Stimulated activated CD4-positive, alpha-beta T cell treated with anti-CD3 and anti-CD28 coated beads, Interleukin-4, amount 100 ng/mL, for 48 hours (primary cell): ENCODE measurements around the gene TEX9.
"Not testable (repeated sequence)": the region's sequence is repeated elsewhere in the genome, so short reads cannot be mapped to it uniquely, and the experiment has no call there.

ENCODE experiments used
- DNase-seq, 2 donors: peaks; one replicate each; pipeline ENCODE4 v3.0.0-alpha.2; 2020; ENCODE audit warnings: low read depth in 2 of 2

The TEX9 gene

DNA sequence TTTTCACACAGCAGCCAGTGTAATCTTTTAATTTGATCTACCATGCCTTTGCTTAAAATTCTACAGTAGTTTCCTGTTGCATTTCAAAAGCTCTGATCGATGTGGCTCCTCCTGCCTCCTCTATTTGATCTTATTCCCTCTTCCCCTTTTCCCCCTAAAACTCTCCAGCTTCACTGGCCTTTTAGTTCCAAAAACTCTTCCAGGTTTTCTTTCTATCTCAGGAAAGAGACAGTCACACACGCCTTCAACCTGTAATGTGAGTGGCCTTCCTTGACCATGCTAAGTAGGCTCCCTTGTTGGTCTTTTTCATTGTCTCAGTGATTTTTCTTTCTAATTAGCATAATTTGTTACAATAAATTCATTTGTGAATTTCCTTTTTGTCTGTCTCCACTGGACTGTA, 985 bp downstream of the TEX9 start:
- no peak for DNase-seq

DNA sequence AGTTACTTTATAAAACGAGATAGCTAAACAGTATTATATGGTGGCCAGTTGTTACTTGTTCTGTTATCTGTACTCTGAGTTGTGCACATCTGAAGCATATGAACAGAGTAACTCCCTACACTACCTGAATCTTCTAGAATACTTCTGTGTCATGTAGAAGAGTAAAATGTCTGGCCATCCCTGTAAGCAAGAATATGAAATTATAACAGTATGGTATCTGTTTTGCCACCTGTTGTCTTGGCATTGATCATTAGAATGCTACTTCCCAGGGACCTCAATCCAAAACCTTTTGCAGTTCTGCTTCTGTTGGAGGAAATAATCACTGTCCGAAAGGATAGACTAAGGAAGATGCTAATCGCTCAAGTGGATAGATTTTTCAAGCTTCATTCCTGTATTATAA, 1.9 kb downstream of the TEX9 start:
- DNase-seq: no peak

DNA sequence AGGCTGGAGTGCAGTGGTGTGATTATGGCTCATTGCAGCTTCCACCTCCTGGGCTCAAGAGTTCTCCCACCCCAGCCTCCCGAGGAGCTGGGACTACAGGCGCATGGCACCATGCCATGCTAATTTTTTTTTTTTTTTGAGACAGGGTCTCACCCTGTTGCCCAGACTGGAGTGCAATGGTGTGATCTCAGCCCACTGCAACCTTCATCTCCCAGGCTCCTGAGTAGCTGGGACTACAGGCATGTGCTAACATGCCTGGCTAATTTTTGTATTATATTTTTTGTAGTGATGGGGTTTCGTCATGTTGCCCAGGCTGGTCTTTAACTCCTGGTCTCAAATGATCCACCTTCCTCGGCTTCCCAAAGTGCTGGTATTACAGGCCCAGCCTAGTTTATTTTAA, 4.0 kb downstream of the TEX9 start:
- no peak for DNase-seq

DNA sequence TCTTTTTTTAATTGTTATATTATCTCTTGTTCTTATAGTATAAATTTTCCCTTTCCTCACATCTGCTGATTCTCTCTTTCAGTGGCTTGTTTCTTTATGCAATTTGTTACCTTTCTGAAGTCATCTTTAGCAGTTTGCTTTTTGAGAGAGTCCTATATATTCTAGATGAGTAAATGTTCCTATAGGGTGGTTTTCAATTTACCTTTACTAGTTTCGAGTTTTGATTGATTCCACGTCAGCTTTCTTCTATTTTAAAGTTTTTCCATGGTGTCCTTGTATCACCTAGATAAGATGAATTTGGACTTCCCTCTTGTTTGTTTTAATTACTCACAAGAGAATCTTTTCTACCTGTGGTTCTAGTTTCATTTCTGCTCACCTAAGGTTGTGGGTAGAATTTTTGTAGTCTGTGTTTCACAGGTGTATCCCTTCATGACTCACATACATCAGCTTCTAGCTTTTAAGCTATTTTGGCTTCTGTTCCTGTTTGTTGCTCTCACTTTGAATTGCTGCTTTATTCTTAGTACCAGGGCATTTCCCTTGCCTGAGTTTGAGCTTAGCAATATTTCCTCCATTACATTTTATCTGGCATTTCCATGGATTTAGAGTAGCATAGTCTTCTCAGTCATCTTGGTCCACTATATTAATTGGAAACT, 6.4 kb downstream of the TEX9 start:
- DNase-seq: no peak

DNA sequence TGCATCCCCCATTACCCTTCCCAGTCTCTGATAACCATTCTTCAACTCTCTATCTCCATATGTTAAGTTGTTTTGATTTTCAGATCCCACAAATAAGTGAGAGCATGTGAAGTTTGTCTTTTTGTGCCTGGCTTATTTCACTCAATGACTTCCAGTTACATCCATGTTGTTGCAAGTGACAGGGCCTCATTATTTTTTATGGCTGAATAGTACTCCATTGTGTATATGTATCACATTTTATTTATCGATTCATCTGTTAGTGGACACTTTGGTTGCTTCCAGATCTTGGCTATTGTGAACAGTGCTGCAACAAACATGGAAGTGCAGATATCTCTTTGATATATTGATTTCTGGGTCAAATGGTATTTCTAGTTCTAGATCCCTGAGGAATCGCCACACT, 9.5 kb downstream of the TEX9 start:
- not testable (repeated sequence) for DNase-seq

DNA sequence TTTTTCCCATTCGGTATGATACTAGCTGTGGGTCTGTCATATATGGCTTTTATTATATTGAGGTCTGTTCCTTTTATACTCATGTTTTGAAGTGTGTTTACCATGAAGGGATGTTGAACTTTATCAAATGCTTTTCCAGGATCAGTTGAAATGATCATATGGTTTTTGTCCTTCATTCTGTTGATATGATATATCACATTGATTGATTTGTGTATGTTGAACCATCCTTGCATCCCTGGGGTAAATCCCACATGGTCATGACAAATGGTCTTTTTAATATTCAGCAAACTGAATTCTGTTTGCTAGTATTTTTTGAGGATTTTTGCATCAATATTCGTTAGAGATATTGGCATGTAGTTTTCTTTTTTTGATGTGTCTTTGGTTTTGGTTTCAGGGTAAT, 12.6 kb downstream of the TEX9 start:
- not testable (repeated sequence) for DNase-seq

DNA sequence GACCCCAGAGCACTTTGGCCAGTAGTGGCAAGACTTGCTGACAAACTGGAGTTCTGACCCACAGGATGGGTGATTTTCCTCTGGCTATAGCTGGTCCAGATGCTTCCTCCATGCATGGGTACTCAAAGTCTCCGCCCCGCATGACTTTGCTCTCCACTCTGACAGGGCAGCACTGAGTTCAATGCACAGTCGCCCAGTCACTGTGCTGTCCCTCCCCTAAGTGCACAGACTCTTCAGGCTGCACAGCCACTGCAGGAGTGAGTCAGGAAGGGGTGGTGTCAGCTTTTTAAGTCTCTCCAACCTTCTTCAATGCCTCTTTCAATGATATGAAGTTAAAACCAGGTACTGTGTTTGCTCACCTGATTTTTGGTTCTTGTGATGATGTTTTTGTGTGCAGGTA, 17.8 kb downstream of the TEX9 start:
- no peak for DNase-seq

DNA sequence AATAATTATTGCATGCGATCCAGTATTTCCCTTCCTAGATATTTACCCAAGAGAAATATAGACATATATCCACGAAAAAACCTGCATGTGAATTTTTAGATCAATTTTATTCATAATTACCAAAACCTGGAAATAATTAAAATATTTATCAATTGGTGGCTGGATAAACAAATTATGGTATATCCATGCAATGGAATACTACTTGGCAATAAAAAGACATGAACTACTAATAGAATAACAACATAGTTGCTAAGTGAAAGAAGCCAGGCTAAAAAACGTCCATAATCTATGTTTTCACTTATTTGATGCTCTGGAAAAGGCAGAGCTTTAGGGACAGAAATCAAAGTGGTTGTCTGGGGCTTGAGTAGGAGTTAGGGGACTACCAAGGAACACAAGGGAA, 20.7 kb downstream of the TEX9 start:
- no peak for DNase-seq

DNA sequence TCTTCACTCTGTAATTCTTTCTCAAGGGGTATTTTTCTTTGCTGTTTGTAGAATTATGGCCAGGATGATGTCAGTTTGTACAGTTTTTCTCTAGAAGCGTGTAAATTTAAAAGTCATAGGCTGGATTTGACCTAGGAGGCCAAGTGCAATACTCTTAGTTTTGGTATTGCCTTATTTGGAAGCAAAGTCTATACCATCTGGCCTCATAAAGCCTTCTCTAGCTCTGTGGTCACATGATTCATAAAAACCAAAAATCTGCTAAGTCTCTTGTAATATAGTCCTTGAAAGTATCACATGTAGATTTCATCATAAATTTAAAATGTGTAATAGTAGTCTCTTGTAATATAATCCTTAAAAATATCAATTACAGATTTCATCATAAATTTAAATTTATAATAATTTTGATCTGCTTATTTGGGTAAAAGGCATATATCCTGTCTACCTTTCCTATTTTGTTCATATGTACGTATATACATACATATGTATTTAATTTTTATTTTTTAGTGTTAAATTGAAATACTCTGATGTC, 25.6 kb downstream of the TEX9 start:
- no peak for DNase-seq

DNA sequence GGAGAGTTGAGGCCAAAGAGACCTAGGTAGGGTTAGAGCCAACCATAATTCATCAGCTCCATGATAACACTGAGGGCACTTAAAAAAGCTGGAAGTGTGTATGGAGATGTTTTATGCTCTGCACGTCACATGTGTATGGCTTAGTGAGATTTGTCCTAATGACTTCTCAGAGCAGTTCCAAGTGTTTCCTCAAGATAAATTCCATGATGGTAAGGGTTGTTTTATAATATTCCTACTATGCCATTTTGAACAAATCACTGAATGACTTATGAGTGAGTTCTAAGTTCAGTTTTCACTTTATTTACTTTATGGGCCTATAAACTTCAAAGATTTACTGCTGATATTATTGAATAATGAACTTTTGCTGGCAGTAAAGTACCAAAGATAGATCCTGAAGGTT, 28.1 kb downstream of the TEX9 start:
- no peak for DNase-seq

DNA sequence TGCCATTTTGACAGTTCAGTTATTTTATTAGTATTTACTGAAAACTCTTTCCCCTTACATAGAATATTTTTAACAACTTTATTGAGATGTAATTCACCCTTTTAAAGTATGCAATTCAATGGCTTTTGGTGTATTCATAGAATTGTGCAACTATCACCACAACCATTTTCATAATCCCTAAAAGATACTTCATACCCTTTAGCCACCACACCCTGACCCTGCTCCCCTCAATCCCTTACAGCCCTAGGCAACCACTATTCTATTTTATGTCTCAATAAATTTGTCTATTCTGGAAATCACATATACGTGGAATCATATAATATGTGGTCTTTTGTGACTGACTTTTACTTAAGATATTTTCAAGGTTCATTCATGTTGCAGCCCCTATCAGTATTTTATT, 29.7 kb downstream of the TEX9 start:
- no peak for DNase-seq

DNA sequence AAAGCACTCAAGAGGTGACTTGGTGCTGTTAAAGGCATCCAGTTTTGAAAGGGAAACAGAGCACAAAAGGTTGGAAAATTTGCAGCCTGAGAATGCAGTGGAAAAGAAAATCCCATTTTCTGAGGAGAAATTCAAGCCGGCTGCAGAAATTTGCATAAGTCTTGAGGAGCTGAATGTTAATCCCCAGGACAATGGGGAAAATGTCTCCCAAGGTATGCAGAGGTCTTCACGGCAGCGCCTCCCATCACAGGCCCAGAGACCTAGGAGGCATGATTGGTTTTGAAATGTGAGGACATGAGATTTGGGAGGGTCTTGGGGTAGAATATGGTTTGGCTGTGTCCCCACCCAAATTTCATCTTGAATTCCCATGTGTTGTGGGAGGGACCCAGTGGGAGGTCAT, 32.1 kb downstream of the TEX9 start:
- not testable (repeated sequence) for DNase-seq

DNA sequence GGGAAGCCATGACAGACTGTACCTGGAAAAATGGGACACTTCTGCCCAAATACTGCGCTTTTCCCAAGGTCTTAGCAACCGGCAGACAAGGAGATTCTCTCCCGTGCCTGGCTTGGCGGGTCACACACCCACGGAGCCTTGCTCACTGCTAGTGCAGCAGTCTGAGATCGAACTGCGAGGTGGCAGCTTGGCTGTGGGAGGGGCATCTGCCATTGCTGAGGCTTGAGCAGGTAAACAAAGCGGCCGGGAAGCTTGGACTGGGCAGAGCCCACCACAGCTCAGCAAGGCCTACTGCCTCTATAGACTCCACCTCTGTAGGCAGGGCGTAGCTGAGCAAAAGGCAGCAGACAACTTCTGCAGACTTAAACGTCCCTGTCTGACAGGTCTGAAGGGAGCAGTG, 34.0 kb downstream of the TEX9 start:
- not testable (repeated sequence) for DNase-seq

DNA sequence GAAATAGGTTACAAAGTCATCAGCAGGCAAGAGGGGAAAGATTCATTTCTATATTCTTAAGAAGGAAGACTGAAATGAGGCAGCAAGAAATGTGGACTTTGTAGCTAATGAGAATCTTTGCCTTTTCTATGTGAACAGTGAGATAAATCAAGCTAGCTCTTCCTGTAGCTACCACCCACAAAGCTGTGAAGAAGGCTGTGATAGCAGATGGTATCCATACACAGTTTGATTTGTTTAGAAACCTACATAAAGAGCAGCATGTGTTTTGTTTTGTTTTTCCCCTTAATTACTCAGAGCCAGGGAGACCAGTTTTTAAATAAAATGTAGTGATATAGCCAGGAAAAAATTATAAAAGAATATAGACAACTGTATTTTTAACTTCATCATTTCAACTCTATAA, 45.5 kb downstream of the TEX9 start:
- no peak for DNase-seq

DNA sequence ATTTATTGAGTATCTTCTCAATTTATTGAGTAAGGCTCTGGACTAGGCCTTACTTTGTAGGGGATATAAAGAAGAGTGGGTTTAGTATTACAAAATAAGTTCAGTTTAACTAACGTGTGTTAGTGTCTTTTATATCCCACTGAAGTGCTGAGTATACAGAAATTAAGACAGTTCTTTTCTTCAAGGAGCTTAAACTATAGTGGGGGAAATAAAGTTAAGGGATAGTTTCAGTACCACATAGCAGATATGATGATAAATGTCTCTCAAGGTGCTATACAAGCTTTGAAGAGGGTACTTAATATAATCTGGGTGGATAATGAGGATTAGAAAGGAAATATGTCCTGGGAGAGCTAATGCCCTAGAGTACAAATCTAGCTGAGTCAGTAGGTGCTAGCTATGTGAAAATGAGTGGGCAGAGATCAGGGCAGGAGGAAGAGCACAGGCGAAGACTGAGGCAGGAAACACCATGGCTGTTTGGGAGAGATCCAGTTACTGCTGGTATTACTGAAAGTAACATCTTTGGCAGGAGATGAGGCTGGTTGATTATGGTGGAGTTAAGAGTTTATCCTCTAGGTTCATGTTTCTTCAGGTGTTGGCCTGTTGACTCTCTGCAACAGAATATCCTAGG, 46.0 kb downstream of the TEX9 start:
- no peak for DNase-seq

DNA sequence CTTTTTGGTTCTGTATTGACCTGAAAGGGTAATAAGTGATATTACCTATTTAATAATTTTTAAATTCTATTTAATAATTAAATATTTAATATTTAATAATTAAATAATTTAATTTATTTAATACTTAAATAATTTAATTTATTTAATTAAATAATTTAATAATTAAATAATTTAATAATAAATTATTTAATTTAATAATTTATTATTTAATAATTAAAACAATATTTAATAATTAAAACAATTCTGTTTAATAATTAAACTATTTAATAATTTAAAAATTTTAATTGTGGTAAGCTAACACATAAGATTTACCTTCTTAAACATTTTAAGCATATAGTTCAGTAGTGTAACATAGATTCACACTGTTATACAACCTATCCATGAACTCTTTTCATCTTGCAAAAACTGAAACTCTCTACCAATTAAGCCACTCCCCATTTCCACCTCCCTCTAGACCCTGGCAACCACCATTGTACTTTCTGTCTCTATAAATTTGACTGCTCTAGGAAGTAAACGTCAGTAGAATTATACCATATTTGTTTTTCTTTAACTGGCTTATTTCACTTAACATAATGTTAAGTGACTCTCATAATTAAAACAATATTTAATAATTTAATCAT, 48.0 kb downstream of the TEX9 start:
- DNase-seq: not testable (repeated sequence)

DNA sequence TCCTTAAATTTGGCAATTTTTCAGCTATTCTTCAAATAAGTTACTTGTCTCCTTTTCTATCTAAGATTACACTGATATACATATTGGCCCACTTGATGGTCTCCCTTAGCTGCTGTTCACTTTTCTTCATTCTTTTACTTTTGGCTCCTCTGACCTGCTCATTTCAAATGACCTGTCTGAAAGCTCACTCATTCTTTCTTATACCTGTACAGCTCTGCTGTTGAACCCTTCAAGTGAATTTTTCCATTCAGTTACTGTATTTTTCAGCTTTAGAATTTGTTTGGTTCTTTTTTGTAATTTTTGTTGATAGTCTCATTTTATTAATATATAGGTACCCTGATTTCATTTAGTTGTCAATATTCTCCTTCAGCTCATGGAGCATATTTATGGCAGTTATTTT, 60.0 kb downstream of the TEX9 start:
- DNase-seq: no peak

DNA sequence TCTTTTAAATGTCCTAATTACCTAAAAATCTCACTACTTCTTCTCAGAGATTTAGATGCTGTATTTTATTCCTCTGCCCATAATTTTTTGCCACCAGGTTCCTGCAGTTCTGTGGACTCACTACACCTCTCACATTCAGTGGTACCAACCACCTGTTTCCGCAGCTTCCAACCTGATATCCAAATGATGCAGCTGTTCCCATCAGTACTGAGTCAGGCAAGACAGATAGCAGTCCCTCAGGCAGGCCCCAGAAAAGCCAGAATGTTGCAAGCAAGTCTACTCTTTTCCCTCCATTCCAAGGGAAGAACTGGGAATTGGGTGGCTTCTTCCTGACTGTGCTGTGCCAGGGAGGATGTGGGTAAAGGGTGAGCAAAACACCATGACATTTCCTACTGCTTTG, 60.8 kb downstream of the TEX9 start:
- DNase-seq: no peak

DNA sequence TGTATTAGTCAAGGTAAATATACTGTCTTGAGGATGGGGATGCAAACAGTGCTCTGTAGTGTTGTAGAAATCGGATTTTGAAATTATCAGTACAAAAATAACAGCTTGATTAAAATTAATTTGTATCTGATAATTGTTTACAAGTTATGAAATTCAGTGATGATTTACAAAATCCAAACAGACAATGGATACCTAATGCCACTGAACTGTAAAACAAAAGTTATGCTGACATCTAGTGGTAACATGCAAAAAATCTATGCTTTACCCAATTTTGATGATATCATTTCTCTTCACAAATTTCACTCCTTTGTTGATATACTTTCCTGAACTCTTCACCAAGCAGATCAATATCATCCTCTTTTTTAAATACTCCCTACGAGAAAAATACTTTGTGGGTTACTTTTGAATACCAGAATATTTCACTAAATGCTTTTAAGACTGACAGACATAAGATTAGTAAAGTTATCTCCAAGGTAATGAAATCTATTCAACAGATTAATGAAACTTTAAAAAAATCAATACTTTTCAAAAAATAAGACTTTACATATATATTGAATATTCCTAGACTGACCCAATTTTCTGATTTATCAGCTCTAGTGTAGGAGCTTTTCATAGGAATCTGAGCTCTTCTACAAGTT, 63.7 kb downstream of the TEX9 start:
- DNase-seq: no peak

DNA sequence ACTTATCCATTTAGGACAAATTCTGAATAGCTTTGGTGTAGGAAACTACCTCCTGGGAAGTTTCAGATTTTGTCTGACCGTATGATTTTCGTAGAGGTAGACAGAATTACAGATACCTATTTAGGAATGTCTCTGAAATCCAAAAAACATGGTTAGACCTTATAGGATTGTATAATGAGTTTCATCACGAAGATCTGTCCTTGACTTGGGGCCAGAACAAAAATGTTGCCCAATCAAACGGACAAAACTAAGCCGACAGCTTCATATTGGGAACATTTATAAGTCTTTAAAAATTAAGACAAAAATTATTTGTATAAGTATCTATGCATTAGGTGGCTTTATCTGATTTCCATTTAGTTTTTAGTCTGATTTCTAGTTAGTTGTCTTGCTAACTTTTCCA, 67.1 kb downstream of the TEX9 start:
- DNase-seq: no peak

DNA sequence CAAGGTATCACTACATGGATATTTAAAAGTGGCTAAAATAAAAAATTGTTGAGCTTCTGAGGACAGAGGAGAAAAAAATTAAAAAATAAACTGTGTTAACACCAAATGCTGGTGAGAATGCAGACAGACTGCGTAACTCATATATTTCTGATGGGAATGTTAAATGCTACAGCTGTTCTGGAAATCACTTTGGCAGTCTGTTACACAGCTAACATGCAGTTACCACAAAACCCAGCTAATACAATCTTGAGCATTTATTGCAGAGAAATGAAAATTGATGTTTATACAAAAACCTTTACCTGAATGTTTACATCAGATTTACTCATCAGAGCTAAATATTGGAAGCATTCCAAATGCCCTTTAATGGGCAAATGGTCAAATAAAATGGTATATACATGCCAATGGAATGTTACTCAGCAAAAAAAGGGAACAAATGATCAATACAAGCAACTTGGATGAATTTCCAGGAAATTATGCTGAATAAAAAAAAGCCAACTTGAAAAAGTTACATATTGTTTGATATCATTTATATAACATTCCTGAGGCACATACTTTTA, 75.1 kb downstream of the TEX9 start:
- DNase-seq: no peak

DNA sequence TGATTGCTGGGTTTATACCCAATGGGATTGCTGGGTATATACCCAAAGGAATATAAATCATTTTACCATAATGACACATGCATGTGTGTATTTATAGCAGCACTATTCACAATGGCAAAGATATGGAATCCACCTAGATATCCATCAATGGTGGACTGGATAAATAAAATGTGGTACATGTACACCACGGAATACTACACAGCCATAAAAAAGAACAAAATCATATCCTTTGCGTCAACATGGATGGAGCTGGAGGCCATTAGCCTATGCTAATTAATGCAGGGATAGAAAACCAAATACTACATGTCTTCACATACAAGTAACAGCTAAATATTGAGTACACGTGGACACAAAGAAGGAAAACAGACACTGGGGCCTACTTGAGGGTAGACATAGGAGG, 77.1 kb downstream of the TEX9 start:
- no peak for DNase-seq

DNA sequence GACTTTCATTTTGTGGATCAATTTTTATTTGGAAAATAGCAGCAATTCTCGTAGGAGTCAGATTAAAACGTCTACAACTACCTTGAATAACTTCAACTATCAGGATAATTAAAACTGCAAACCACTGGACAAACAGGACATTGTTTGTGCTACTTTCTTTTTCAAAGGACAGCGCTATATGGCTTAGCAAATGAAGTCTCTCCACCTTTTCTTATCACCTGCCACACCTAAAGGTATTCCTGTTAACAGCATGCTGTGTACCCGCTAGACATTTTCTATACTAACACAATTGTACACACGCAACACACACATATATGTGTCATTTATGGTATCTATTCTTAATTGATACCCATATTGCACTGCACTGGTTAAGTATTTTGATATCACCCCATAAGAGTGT, 80.5 kb downstream of the TEX9 start:
- DNase-seq: no peak
